GM12878 (cell line): ENCODE results near the gene GSG1L.

Experiments used
- BMI1 ChIP-seq: fragments of 450-650 bp; IDR thresholded peaks from 2 replicates; pipeline ENCODE4 v1.6.1; 2016; ENCODE audit warnings: mild to moderate bottlenecking, moderate library complexity, borderline replicate concordance
- BRCA1 ChIP-seq: IDR thresholded peaks from 2 replicates; pipeline ENCODE4 v1.6.1; 2011; ENCODE audit warnings: low read depth, low read length, improper control_type of control experiment
- ESRRA ChIP-seq: IDR thresholded peaks from 2 replicates; pipeline ENCODE4 v1.6.1; 2012; ENCODE audit warnings: mild to moderate bottlenecking, low read length, improper control_type of control experiment
- GABPA ChIP-seq: IDR thresholded peaks from 2 replicates; pipeline ENCODE4 v1.6.1; 2014; ENCODE audit warnings: antibody characterized with exemption, low read depth, mild to moderate bottlenecking, inconsistent platforms
- HDAC6 ChIP-seq: fragments of 200-600 bp; sonication (generic); IDR thresholded peaks from one replicate; pipeline ENCODE4 v1.8.0; 2017; ENCODE audit warnings: antibody characterized with exemption; ENCODE audit not compliant: unreplicated experiment
- MEF2A ChIP-seq: IDR thresholded peaks from 2 replicates; pipeline ENCODE4 v1.6.1; 2011; ENCODE audit warnings: low read depth, mild to moderate bottlenecking, low read length, moderate library complexity; ENCODE audit not compliant: insufficient read depth
- POLR2A ChIP-seq: IDR thresholded peaks from 2 replicates; pipeline ENCODE4 v1.6.1; 2011; ENCODE audit warnings: low read depth, mild to moderate bottlenecking, low read length
- TCF3 ChIP-seq: IDR thresholded peaks from 2 replicates; pipeline ENCODE4 v1.6.1; 2012; ENCODE audit warnings: low read depth, mild to moderate bottlenecking, low read length, borderline replicate concordance; ENCODE audit not compliant: insufficient read depth
- TF ChIP-seq, protein P1 (sequence below), 3 experiments: IDR thresholded peaks in 2 of 3; conservative IDR thresholded peaks in 1 of 3; 2 replicates each; pipeline ENCODE4 v1.5.1; 2011; ENCODE audit warnings: low read depth in 3 of 3, low read length in 3 of 3, mild to moderate bottlenecking in 3 of 3, control low read depth in 2 of 3, moderate library complexity in 2 of 3, inconsistent platforms in 1 of 3, mixed read lengths in 1 of 3; ENCODE audit not compliant: control insufficient read depth in 2 of 3, insufficient read depth in 1 of 3; ENCODE audit errors: extremely low read depth in 1 of 3
- TF ChIP-seq, protein P2 (sequence below): IDR thresholded peaks from 2 replicates; pipeline ENCODE4 v1.6.1; 2011; ENCODE audit warnings: mild to moderate bottlenecking, low read depth, low read length, moderate library complexity; ENCODE audit not compliant: insufficient replicate concordance
- TF ChIP-seq, protein P3 (sequence below): fragments of 450-650 bp; IDR thresholded peaks from 2 replicates; pipeline ENCODE4 v1.6.1; 2017; ENCODE audit warnings: low read depth, mild to moderate bottlenecking, moderate library complexity

DNA sequence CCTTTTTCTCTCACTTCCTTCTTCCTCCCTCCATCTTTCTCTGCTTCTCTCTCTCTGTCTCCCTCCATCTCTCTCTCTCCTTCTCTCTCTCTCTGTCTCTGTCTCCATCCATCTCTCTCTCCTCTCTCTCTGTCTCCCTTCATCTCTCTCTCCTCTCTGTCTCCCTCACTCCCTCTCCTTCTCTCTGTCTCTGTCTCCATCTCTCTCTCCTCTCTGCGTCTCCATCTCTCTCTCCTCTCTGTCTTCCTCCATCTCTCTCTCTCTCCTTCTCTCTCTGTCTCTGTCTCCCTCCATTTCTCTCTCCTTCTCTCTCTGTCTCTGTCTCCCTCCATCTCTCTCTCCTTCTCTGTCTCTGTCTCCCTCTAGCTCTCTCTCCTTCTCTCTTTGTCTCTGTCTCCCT, 194.1 kb downstream of the GSG1L start:
- TF ChIP-seq POLR2A = no peak
- no peak for TF ChIP-seq TCF3
- TF ChIP-seq, protein P1, sequence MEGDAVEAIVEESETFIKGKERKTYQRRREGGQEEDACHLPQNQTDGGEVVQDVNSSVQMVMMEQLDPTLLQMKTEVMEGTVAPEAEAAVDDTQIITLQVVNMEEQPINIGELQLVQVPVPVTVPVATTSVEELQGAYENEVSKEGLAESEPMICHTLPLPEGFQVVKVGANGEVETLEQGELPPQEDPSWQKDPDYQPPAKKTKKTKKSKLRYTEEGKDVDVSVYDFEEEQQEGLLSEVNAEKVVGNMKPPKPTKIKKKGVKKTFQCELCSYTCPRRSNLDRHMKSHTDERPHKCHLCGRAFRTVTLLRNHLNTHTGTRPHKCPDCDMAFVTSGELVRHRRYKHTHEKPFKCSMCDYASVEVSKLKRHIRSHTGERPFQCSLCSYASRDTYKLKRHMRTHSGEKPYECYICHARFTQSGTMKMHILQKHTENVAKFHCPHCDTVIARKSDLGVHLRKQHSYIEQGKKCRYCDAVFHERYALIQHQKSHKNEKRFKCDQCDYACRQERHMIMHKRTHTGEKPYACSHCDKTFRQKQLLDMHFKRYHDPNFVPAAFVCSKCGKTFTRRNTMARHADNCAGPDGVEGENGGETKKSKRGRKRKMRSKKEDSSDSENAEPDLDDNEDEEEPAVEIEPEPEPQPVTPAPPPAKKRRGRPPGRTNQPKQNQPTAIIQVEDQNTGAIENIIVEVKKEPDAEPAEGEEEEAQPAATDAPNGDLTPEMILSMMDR (IDR thresholded peaks at IDR 0.05 in 2 of 3, conservative IDR thresholded peaks at IDR 0.05 in 1 of 3; ENCODE audit: control insufficient read depth in 2 of 3, extremely low read depth in 1 of 3, insufficient read depth in 1 of 3, low read depth in 3 of 3, low read length in 3 of 3) = no peak
- no peak for TF ChIP-seq HDAC6
- TF ChIP-seq BMI1 = no peak
- TF ChIP-seq ESRRA = no peak
- TF ChIP-seq, protein P2, sequence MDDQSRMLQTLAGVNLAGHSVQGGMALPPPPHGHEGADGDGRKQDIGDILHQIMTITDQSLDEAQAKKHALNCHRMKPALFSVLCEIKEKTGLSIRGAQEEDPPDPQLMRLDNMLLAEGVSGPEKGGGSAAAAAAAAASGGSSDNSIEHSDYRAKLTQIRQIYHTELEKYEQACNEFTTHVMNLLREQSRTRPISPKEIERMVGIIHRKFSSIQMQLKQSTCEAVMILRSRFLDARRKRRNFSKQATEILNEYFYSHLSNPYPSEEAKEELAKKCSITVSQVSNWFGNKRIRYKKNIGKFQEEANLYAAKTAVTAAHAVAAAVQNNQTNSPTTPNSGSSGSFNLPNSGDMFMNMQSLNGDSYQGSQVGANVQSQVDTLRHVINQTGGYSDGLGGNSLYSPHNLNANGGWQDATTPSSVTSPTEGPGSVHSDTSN = no peak
- TF ChIP-seq MEF2A = no peak
- TF ChIP-seq GABPA = no peak
- TF ChIP-seq, protein P3, sequence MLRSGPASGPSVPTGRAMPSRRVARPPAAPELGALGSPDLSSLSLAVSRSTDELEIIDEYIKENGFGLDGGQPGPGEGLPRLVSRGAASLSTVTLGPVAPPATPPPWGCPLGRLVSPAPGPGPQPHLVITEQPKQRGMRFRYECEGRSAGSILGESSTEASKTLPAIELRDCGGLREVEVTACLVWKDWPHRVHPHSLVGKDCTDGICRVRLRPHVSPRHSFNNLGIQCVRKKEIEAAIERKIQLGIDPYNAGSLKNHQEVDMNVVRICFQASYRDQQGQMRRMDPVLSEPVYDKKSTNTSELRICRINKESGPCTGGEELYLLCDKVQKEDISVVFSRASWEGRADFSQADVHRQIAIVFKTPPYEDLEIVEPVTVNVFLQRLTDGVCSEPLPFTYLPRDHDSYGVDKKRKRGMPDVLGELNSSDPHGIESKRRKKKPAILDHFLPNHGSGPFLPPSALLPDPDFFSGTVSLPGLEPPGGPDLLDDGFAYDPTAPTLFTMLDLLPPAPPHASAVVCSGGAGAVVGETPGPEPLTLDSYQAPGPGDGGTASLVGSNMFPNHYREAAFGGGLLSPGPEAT = no peak
- TF ChIP-seq BRCA1 = no peak
